GM20431 (cell line): ENCODE data around the gene KRT1.
"Not testable (repeated sequence)": the region's sequence is repeated elsewhere in the genome, so short reads cannot be mapped to it uniquely, and the experiment has no call there.

Experiments used
- in situ Hi-C: fragments of 300-500 bp; cut with MseI, MboI; formaldehyde crosslinking; loops from one replicate; pipeline ENCODE4 v1.15.0; 2020; ENCODE audit warnings: low sequenced_read_pairs; ENCODE audit not compliant: unreplicated experiment

The KRT1 gene

DNA sequence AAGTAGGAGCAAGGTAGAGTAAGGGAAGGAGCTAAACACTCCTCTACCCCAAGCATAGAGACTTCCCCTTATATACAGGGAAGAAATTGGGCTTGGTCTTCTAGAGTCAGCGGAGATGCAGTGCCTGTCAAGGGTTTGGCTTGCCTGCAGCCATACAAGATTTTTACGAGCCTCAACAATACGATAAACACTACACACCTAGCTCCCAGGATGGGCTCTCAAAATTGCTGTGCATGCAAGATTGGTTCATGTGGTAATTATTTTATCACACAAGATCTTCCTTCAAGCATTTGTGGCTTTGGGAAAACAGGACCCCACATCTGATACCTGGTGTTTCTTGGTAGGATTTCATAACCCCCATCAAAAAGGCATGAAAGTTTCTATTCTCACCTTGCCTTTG is at the start of gene KRT1:
Gene KRT1, minus strand, starts transcription at position 45 of the 400 bp plus-strand sequence. CDS start 59 bp downstream, outside the sequence.
- in situ Hi-C loops, result no loop called here

DNA sequence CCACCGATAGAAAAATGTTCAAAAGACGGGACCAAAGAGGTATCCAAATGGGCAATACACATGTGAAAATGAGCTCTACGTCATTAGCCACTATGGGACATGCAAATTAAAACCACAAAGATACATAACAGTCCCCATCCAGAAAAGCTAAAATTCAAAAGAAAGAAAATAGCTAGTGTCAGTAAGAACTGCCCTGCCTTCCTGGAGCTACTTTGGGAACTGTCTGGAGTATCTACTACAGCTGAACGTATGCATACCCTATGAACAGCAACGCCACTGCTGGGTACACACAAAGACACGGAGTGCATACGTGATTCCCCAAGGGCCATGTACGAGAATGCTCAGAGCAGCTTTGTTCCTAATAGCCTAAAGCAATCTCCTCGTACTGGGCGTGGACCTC is 48.9 kb upstream of the KRT1 start:
- in situ Hi-C loops, result no loop called here

DNA sequence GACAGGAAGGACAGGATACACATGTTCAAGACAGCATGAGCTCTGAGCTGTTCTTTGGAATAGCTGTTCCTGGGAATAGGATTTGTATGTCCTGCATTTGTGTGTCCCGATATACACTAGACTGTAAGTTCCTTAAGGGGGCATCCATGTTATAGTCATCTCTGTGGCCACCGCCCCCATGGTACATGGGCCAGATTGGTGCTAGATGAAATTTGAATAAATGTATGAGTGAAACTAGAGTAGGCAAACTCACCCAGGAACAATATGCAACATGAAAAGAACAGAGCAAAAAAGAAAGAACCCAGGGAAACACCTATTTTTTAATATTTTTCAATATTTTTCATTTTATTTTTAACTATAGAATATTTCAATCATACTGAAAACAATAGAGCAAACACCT is 48.2 kb upstream of the KRT1 start:
- in situ Hi-C loops, result no loop called here

DNA sequence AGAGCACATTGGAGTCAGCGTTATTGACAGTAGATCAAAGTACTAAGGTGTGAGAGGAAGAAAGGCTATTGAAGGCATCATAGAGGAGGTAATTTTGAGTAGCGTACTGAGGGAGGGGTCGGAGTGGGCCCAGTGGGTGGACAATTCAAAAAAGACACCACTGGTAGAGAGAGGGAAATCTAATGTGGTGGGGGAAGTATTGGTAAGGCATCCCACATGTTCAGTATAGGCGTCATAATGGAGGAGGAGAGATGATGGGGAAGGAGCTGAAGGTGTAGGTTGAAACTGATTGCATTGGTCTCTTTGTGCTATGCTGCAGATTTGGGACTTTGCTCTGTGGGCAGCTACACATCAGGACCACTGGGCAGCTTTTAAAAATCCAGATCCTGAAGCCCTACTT is 46.8 kb upstream of the KRT1 start:
- in situ Hi-C loops, result no loop called here

DNA sequence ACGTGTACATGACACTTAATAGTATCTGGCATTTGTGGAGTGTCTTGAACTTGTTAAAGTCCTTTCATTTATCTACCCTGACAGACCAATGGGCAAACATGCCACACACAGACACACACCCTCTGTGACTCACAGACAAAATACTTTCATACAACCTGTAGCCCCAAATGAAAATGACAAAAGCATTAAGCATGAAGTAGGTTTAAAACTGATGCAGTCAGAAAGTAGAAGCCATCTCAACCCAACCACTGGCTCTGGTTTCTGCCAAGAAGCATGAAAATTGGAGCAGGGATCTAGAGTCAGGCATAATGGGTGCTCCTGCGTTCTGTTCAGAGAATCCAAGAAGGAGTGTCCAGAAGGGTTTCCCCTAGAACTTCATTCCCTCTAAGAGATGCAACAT is 46.2 kb upstream of the KRT1 start:
- in situ Hi-C loops, result no loop called here

DNA sequence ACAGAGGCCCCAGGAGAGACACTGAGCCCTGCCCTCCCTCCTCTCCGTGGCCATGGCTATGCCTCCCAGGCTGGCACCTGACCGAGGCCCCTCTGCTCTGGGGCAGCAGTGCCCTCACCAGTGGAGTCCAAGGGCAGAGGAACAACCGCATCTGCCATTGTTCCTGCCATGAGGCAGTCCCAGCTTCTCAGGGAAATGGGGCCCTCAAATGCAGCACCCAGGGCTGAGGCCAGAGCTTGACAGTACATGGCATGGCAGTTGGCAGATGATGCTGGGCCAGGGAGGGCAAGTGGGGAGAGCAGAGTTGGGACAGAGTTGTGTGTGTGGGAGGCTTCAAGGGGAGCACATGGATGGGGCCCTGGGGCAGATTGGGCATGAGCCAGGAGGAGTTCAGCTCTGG is 44.2 kb upstream of the KRT1 start:
- in situ Hi-C loops, result no loop called here

DNA sequence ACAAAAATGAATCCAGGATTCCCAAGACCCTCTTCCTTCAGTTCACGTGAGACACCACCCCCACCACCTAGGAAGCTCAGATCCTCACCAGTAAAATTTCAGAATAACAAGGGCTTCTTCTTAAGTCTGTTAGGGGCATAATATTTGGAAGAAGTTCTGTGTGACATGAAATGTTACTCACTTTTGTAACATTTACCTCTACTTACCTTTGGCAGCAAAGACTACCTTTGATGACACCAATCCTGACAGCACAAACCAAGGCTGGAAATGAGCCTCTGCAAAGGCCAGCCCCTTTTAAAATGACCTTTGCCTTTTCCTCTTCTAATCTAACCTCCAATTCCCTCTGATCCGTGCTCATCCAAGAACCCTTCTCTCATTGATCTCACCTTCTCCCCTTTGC is 42.5 kb upstream of the KRT1 start:
- in situ Hi-C loops, result no loop called here

DNA sequence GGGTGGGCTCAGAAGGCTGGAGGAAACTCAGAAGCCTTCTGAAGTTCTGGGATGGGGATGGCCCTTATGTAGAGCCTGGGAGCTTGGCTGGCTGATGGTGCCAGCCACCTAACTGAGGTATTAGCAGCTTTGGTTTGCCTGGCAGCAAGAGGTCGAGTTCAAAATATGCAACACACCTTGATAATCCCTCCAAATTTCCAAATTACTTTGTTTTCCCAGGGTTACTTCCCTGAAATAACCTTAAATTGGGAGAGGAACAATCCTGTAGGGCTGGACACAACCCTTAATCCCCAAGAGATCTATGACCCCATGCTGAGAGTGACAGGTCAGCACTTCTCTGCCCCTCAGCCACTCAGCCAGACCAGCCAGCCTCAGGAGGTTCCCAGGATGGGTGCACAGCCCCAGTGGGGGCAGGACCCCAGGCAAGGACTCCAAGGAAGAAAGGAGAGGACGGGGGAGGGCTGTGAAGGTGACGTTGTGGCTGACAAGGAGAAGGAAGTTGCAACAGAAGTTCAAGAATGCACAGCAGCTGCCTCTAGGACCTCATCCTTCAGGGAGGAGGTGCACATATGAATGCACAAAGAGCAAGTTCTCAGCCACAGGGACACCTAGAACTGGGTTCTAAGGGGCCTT is 41.7 kb upstream of the KRT1 start:
- in situ Hi-C loops, result no loop called here

DNA sequence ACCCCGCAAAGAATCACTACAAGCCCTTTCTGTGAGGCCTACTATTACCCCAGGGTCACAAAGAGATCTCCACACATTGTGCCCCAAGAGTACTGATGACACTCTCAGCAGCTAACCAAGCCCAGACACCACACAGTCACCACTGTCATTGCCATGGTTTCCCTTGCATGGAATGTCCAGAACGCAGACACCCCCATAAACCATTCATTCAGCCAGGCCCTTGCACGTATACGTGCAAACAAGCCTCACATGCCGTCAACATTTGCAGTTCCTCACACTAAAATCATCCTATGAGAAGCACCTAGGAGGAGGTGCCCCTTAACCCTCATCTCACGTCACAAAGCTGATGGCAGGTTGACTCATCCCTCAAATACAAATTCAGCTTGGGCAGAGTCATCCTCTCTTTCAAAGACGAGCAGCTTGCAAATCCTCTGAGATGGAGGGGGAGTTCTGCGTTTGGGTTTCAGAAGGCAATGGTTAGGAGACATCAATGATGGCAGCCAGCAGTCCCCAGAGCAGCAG is 40.2 kb upstream of the KRT1 start:
- in situ Hi-C loops, result no loop called here

DNA sequence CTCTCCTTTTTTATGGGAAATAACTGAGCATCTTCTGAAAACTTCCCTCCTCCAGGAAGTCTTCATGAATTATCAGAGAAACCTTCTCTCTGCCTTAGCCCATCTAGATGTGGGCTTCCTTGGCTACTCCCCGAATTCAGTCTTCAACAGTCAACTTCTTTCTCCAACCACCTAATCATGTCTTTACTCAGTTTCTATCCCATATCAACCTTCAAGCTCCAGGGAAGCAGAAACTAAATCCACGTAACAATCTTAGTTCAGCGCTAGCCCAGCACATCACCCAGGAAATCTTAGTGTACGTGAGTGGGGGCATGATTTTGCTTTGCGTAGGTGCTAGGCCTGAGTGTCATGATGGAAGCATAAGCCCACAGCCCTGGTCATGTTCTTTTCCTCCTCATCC is 35.9 kb upstream of the KRT1 start:
- in situ Hi-C loops, result no loop called here

DNA sequence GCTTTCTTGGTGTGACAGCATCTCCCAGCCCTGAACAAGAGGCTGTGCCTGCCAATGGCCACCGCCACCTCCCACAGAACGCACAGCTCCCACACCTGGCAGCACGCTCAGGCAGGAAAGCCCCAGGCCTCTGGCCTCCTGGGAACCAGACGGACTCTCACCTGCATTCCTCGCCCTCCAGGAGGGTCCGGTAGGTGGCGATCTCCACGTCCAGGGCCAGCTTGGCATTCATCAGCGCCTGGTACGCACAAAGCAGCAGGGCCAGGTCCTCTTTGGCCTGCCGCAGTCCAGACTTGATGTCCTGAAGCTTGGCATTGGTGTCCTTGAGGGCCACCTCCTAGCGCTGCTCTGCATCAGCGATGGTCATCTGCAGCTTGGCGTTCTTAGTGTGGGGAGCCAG is 35.2 kb upstream of the KRT1 start:
- in situ Hi-C loops, result no loop called here

DNA sequence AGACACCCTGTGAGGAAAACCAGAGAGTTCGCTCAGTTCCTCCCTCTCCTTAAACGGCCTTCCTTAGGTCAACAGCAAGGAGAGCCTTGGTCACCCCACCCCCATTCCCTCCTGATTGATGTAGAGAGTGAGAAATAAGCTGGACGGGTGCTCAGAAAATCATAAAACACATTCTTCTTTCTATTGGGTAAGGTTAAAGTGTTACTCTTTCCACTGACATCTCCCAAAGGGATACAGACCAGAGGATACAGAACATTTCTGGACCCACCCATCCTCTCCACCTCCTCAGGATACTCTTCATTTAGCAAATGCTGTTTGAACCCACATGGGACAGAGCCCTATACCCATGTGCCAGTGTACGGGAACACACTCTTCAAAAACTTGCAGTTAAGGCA is 34.7 kb upstream of the KRT1 start:
- in situ Hi-C loops, result no loop called here

DNA sequence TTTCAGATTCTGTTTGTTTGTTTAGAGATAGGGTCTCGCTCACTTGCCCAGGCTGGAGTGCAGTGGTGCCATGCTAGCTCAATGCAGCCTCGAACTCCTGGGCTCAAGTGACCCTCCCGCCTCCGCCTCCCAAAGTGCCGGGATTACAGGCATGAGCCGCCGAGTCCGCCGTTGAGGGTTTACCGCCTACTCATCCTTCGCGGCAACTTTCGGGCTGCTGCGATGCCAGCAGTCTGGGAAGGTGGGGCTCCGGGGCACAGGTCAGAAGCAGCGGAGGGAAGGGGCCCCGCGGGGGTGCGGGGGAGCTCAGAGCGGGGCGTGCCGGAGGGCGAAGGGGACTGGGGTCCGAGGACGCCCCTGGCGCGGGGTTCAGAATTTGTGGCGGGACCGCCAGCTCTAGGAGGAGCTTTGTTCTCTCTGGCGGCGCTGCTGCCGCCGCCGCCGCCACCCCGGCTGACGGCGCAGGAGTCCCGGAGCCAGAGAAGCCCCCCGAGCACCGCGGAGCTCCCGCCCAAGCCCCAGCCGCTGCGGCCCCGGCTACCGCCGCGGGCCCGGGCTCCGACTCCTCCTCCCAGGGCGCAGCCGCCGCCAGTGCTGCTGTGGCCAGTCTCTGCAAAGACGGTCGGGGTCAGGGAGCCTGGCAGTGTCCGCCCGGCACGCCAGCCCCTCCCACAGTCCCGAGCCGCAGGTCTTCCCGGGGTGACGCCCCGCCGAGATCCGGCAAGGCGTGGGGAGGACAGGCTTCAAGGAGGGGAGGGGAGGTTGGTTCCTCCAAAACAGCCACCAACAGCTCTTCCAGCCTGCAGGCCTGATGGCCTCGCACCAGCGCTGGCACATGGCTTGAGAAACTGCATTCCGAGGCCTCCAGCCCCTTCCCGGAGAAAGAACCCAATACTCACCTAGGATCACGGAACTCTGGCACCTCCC is 34.0 kb upstream of the KRT1 start:
- in situ Hi-C loops, result no loop called here

DNA sequence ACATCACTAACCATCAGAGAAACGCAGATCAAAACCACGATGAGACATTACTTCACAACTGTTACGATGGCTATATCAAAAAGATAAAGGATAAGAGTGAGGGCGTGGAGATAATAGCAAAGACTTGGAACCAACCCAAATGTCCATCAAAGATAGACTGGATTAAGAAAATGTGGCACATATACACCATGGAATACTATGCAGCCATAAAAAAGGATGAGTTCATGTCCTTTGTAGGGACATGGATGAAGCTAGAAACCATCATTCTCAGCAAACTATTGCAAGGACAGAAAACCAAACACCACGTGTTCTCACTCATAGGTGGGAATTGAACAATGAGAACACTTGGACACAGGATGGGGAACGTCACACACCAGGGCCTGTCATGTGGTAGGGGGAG is 31.9 kb upstream of the KRT1 start:
- in situ Hi-C loops, result not testable (repeated sequence)

DNA sequence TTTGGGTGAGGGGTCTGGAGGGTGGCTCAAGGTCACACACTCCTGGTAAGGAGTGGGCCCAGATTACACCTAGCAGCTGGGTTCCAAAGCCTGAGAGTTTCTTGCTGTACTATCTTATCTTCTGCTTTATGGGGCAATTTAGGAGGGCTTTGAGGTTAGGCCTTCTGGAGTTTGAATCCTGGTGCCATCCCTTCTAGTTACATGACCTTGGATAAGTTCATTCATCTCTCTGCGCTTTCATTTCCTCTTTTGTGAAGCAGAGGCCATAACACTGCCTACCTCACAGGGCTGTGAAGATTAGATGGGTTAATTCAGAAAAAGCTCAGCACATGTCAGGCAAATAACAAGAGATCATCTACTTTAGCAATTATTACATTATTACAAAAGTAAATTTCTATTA is 30.5 kb upstream of the KRT1 start:
- in situ Hi-C loops, result no loop called here

DNA sequence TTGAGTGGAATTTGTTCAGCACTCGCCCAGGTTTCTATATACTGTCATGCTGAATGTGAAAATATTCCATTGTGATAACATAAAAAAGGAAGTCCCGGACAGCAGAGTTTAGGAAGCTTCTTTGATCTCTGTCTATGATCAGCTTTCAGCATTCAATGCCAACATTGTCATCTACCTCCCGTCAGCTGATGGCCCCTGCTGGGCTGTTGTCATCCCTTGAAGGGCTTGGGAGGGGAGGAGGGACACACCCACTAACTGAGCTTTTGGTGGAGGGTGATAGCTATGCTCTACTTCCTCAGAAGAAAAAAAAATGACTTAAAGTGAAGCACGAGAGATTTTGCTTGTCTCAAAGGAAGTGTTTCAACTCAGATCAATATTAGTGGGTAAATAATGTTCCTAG is 27.8 kb upstream of the KRT1 start:
- in situ Hi-C loops, result no loop called here

DNA sequence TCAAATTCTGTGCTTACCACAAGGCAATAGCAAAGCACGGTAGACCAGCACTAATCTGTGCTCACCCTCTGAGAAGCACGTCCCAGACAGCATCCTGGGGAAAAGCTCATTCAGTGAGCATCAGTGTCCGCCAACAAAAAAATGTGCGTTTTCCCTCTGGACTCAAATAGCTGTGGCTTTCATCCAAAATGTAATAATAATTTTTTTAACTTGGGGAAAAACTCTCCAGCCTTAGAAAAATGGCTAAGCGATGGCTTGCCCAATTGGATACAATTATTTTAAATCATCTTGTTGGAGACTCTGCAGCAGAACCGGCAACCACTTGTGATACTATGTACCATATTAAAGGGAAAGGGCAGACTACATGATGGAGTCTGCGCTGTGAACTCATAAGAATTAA is 24.3 kb upstream of the KRT1 start:
- in situ Hi-C loops, result no loop called here

DNA sequence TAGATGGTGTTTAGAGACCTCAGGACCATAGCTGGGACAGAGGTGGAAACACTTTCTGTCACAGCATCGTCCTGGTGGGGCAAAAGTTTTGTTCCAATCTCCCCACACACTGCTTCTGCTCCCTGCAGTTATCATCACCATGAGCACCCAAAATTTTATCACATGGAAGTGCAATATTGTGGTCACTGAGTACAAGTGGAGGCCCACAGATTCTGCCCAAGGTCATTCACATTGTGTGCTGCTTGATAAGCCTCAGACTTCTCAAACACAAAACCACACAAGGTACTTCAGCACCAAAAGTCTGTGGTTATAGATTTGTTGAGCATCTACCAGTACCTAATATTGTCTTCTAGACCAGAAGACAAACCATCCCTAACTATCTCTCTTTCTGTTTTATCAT is 23.7 kb upstream of the KRT1 start:
- in situ Hi-C loops, result no loop called here

DNA sequence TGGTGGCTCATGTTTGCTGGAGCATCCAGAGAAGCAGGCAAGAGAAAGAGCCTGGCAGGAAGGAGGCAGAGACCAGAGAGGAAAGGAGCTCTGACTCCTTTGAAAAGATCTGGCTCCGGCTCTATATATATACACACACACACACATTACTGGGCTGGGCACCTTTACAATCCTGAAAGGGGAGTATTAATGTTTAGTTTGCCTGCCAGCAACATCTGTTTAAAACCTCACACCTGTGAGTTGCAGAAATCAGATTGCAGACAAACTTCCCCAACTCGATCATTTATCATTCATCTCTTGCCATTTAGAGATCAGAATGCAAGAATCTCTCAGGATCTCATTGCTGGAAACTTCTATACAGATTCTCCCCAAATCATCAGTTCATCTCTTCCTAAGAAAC is 23.2 kb upstream of the KRT1 start, which contains the start of gene KRT77:
Gene KRT77, minus strand, starts transcription at position 101 of the 400 bp plus-strand sequence. Its CDS starts 90 bp downstream, at position 11.
- in situ Hi-C loops, result no loop called here

DNA sequence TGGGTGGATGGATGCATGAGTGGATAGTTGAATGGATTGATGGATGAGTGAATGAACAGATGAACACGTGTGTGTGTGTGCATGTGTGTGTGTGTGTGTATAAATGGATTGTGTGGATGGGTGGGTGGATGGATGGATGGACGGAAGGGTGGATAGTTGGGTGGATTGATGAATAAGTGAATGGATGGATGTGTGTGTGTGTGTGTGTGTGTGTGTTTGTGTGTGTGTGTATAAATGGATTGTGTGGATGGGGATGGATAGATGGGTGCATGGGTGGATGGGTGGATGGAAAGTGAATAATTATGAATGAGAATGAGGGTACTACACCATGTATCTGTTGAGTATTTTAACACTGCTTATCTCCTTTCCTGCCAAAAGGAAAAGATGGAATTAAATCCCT is 22.1 kb upstream of the KRT1 start:
- in situ Hi-C loops, result no loop called here

DNA sequence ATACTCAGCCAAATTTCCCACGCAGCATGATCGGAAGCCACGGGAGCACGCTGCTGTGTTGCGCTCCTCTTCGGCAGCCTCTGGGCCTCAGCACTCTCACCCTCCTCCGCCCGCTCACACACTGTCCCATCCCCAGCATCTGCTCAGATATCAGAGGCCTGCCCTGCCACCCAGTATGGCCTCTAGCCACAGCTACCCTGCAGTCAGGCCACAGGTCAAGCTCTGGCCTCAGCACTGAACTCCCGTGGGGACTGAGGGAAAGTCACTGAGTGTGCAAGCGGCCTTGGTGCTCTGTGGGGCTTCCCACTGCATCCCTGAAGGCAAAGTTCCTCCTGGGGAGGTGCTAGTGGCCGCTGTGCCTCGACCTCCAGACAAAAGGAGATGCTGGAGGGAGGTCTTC is 21.1 kb upstream of the KRT1 start:
- in situ Hi-C loops, result no loop called here
